ENCODE results near the gene PLD5.

DNA sequence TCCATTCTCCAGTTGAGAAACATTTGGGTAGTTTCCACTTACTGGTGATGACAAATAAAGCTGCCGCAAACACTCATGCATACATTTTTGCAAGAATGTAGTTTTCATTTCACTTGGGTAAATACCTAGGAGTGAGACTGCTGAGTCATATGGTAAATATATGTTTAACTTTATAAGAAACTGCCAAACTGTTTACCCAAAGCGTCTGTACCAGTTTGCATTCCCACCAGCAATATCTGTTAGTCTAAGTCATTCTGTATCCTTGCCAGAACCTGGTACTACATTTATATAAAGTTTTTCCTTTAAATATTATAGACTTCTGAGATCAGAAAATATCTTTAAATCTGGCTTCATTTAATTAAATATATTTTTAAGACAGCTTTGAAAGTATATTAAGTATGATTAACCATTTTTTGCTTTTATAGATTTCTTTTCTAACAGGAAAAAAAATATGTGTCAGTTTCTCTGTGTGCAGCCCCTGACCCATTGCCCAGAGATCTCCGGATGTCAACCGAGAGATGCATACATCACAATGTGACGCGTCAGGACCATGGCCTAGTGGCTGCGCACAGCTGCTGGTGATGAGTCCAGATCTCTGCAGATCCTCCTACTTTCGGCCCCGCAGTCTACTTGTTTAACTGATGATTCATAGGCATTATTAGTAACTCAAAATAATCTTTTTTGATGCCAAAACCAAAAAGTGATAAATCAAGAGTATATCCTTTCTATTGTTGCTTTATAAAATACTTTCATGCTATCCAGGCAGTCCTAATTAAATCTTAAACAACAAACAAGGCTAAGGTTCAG lies 298.5 kb downstream of the PLD5 start:
- TF ChIP-seq, protein P1, sequence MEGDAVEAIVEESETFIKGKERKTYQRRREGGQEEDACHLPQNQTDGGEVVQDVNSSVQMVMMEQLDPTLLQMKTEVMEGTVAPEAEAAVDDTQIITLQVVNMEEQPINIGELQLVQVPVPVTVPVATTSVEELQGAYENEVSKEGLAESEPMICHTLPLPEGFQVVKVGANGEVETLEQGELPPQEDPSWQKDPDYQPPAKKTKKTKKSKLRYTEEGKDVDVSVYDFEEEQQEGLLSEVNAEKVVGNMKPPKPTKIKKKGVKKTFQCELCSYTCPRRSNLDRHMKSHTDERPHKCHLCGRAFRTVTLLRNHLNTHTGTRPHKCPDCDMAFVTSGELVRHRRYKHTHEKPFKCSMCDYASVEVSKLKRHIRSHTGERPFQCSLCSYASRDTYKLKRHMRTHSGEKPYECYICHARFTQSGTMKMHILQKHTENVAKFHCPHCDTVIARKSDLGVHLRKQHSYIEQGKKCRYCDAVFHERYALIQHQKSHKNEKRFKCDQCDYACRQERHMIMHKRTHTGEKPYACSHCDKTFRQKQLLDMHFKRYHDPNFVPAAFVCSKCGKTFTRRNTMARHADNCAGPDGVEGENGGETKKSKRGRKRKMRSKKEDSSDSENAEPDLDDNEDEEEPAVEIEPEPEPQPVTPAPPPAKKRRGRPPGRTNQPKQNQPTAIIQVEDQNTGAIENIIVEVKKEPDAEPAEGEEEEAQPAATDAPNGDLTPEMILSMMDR (IDR thresholded peaks at IDR 0.05): no peak
- TF ChIP-seq POLR2A (IDR thresholded peaks at IDR 0.05) (no peak), POLR2AphosphoS5 (IDR thresholded peaks at IDR 0.05) (no peak)
